ENCODE results near the gene CNTN5. TPM values are rescaled to one million over a fixed set of nuclear protein-coding genes. Genes with fewer than 3 reads are reported as not detected.

CNTN5 gene
- total RNA-seq, 2 donors from 2014 or later: 1.4 to 3.3 TPM

GRCh38 chr11:100192181-100192580, 1171.4 kb downstream of the CNTN5 start:
- Histone ChIP-seq H3K27ac (ENCODE audit: low read depth, low read length) (no peak overlapping the region), H3K36me3 (ENCODE audit: control insufficient read depth, insufficient read depth, low read length) (no peaks in the 10 kb centered on the region), H3K4me3 (ENCODE audit: low read length) (no peak overlapping the region), H3K9me3 (ENCODE audit: control insufficient read depth, low read length) (no peaks in the 10 kb centered on the region), H3K4me1 (ENCODE audit: control insufficient read depth, insufficient read depth, low read length) (no peaks in the 10 kb centered on the region), H3K9ac (ENCODE audit: extremely low read depth, low read length, poor library complexity, severe bottlenecking) (no peak overlapping the region), H3K27me3 (ENCODE audit: control insufficient read depth, insufficient read depth, low read length, poor library complexity, severe bottlenecking) (no peaks in the 10 kb centered on the region)
- 20 to 67% methylated on average over 1 of the region's 1 CpG for WGBS, 2 experiments (ENCODE audit: insufficient coverage in 1 of 2, insufficient read length in 1 of 2)
- no peaks in the 10 kb centered on the region for H3K36me3 Mint-ChIP-seq (ENCODE audit: low read depth)
- DNase-seq: no peak
- H3K9me3 Mint-ChIP-seq: no peaks in the 10 kb centered on the region
- H3K27ac Mint-ChIP-seq: no peak overlapping the region
- H3K4me1 Mint-ChIP-seq: peaks cover 3% of the 10 kb centered on the region
- no peak for TF ChIP-seq CTCF (conservative IDR thresholded peaks at IDR 0.05)
- H3K4me3 Mint-ChIP-seq: no peak overlapping the region
- H3K27me3 Mint-ChIP-seq (ENCODE audit: insufficient read depth): no peaks in the 10 kb centered on the region

GRCh38 chr11:100203789-100204188, 1183.0 kb downstream of the CNTN5 start:
- no peak for DNase-seq
- H3K27me3 Mint-ChIP-seq (ENCODE audit: insufficient read depth): no peaks in the 10 kb centered on the region
- no peak overlapping the region for H3K27ac Mint-ChIP-seq
- no peak for TF ChIP-seq CTCF (conservative IDR thresholded peaks at IDR 0.05)
- no peaks in the 10 kb centered on the region for H3K36me3 Mint-ChIP-seq (ENCODE audit: low read depth)
- H3K4me1 Mint-ChIP-seq: no peaks in the 10 kb centered on the region
- WGBS, 2 experiments (ENCODE audit: insufficient coverage in 1 of 2, insufficient read length in 1 of 2): 92% methylated on average over 2 of the region's 2 CpGs; no CpG with 5 or more reads in 1 of the 2 experiments
- Histone ChIP-seq H3K27ac (ENCODE audit: low read depth, low read length) (no peak overlapping the region), H3K9ac (ENCODE audit: extremely low read depth, low read length, poor library complexity, severe bottlenecking) (no peak overlapping the region), H3K4me3 (ENCODE audit: low read length) (no peak overlapping the region), H3K4me1 (ENCODE audit: control insufficient read depth, insufficient read depth, low read length) (no peaks in the 10 kb centered on the region), H3K27me3 (ENCODE audit: control insufficient read depth, insufficient read depth, low read length, poor library complexity, severe bottlenecking) (no peaks in the 10 kb centered on the region), H3K36me3 (ENCODE audit: control insufficient read depth, insufficient read depth, low read length) (no peaks in the 10 kb centered on the region), H3K9me3 (ENCODE audit: control insufficient read depth, low read length) (no peaks in the 10 kb centered on the region)
- no peak overlapping the region for H3K4me3 Mint-ChIP-seq
- no peaks in the 10 kb centered on the region for H3K9me3 Mint-ChIP-seq

- no peaks in the 10 kb centered on the region for H3K27me3 ChIP-seq (ENCODE audit: control insufficient read depth, insufficient read depth, low read length, poor library complexity, severe bottlenecking)
- H3K4me3 ChIP-seq (ENCODE audit: low read length): no peak overlapping the region
- no peak for TF ChIP-seq CTCF (conservative IDR thresholded peaks at IDR 0.05)
- H3K36me3 Mint-ChIP-seq (ENCODE audit: low read depth): no peaks in the 10 kb centered on the region
- no peak overlapping the region for H3K9ac ChIP-seq (ENCODE audit: extremely low read depth, low read length, poor library complexity, severe bottlenecking)
- no peak for DNase-seq
- no peak overlapping the region for H3K4me3 Mint-ChIP-seq
- WGBS, 2 experiments (ENCODE audit: insufficient coverage in 1 of 2, insufficient read length in 1 of 2): 78 to 100% methylated on average over 1 to 2 of the region's 2 CpGs
- H3K36me3 ChIP-seq (ENCODE audit: control insufficient read depth, insufficient read depth, low read length): no peaks in the 10 kb centered on the region
- no peaks in the 10 kb centered on the region for H3K4me1 ChIP-seq (ENCODE audit: control insufficient read depth, insufficient read depth, low read length)
- no peak overlapping the region for H3K27ac Mint-ChIP-seq
- no peaks in the 10 kb centered on the region for H3K27me3 Mint-ChIP-seq (ENCODE audit: insufficient read depth)
- no peak overlapping the region for H3K27ac ChIP-seq (ENCODE audit: low read depth, low read length)
- no peaks in the 10 kb centered on the region for H3K9me3 Mint-ChIP-seq
- H3K4me1 Mint-ChIP-seq: no peaks in the 10 kb centered on the region
- no peaks in the 10 kb centered on the region for H3K9me3 ChIP-seq (ENCODE audit: control insufficient read depth, low read length)
These were observed 1185.2 kb downstream of the CNTN5 start for GRCh38 chr11:100205926-100206325.
